Endothelial cell of umbilical vein (primary cell): ENCODE measurements around the gene PRSS21. TPM values are rescaled to one million over a fixed set of nuclear protein-coding genes. Genes with fewer than 3 reads are reported as not detected.

Experiments
- BruUV-seq: library from RNA; stranded (reverse); fragments of 400-500 nt; replicated peaks from 2 replicates; lab custom pipeline; 2021; lab: Mats Ljungman, UMichigan
- CTCF ChIA-PET: fragments of 300-600, 350-600 bp; sonication (Branson Sonifier 250); formaldehyde crosslinking; loops from one replicate; lab custom pipeline; 2021; ENCODE audit warnings: antibody characterized with exemption, inconsistent platforms; lab: Charles Lee
- POLR2A ChIA-PET: fragments of 300-600, 350-600 bp; sonication (Branson Sonifier 250); formaldehyde crosslinking; loops from one replicate; lab custom pipeline; 2021; ENCODE audit warnings: antibody characterized with exemption, inconsistent platforms; lab: Charles Lee
- DNase-seq: peaks from one replicate; pipeline ENCODE4 v3.0.0-alpha.2; 2011; ENCODE audit warnings: low read depth, low spot score
- FAIRE-seq: peaks from 2 replicates; lab custom pipeline; 2011; peaks lifted over from hg19 to GRCh38; lab: Jason Lieb, UNC
- H2AFZ ChIP-seq: 2 replicates; pipeline ENCODE4 v1.6.0; 2012; ENCODE audit warnings: low read depth, low read length, control low read depth, inconsistent platforms
- H3K27ac ChIP-seq: 2 replicates; pipeline ENCODE4 v1.5.1; 2011; ENCODE audit warnings: low read depth, mild to moderate bottlenecking, control low read depth, low read length, moderate library complexity; ENCODE audit not compliant: insufficient read depth
- H3K27me3 ChIP-seq, 2 experiments: 2 replicates each; pipeline versions ENCODE4 v1.6.0 to v1.6.1; 2011; ENCODE audit warnings: low read length in 2 of 2, mixed read lengths in 1 of 2; ENCODE audit not compliant: control insufficient read depth in 2 of 2, insufficient read depth in 2 of 2
- H3K36me3 ChIP-seq, 2 experiments: 2 replicates in 1 of 2; 3 replicates in 1 of 2; pipeline ENCODE4 v1.5.1; 2011; ENCODE audit warnings: low read length in 2 of 2, mild to moderate bottlenecking in 1 of 2, moderate library complexity in 1 of 2; ENCODE audit not compliant: control insufficient read depth in 2 of 2, insufficient read depth in 2 of 2; ENCODE audit errors: extremely low read depth in 1 of 2
- H3K4me1 ChIP-seq: 3 replicates; pipeline ENCODE4 v1.5.1; 2011; ENCODE audit warnings: mild to moderate bottlenecking, low read length; ENCODE audit not compliant: control insufficient read depth, insufficient read depth; ENCODE audit errors: extremely low read depth
- H3K4me2 ChIP-seq: 2 replicates; pipeline ENCODE4 v1.6.1; 2011; ENCODE audit warnings: low read length, control low read depth, mixed read lengths; ENCODE audit not compliant: insufficient read depth
- H3K4me3 ChIP-seq, 3 experiments: fragments of 200-600 bp in 1 of 3; sonication (generic), shearing (Covaris generic) in 1 of 3; replicated peaks in 1 of 3; 2 replicates each; pipeline ENCODE4 v1.5.1; 2011 to 2016; ENCODE audit warnings: control low read depth in 3 of 3, low read length in 3 of 3, mild to moderate bottlenecking in 2 of 3, inconsistent platforms in 1 of 3, low read depth in 1 of 3, moderate library complexity in 1 of 3; ENCODE audit not compliant: insufficient read depth in 1 of 3
- H3K79me2 ChIP-seq: 2 replicates; pipeline ENCODE4 v1.6.0; 2012; ENCODE audit warnings: low read length, inconsistent platforms; ENCODE audit not compliant: control insufficient read depth, insufficient read depth
- H3K9ac ChIP-seq: replicated peaks from 2 replicates; pipeline ENCODE3; 2011; ENCODE audit warnings: low read length, control low read depth; ENCODE audit not compliant: insufficient read depth; ENCODE audit errors: extremely low read depth
- H3K9me1 ChIP-seq: replicated peaks from 3 replicates; pipeline ENCODE4 v1.6.0; 2011; ENCODE audit warnings: mild to moderate bottlenecking, low read length; ENCODE audit not compliant: control insufficient read depth, insufficient read depth; ENCODE audit errors: extremely low read depth
- H3K9me3 ChIP-seq: replicated peaks from 2 replicates; pipeline ENCODE4 v1.5.1; 2012; ENCODE audit warnings: low read length, inconsistent platforms; ENCODE audit not compliant: control insufficient read depth, insufficient read depth
- H4K20me1 ChIP-seq: replicated peaks from 2 replicates; pipeline ENCODE3; 2011; ENCODE audit warnings: mild to moderate bottlenecking, low read length; ENCODE audit not compliant: control insufficient read depth, insufficient read depth; ENCODE audit errors: extremely low read depth
- CTCF ChIP-seq, 2 donors: IDR thresholded peaks; 1 replicate in 1 of 2; 2 replicates in 1 of 2; pipeline ENCODE4 v1.5.1; 2011; ENCODE audit warnings: low read length in 2 of 2, mild to moderate bottlenecking in 2 of 2, moderate library complexity in 2 of 2, control low read depth in 1 of 2, inconsistent platforms in 1 of 2, low read depth in 1 of 2; ENCODE audit not compliant: insufficient read depth in 1 of 2; ENCODE audit errors: extremely low read depth in 1 of 2
- EZH2 ChIP-seq: IDR thresholded peaks from 2 replicates; pipeline ENCODE4 v1.6.1; 2012; ENCODE audit warnings: borderline replicate concordance, low read depth, mild to moderate bottlenecking, moderate library complexity, low read length, inconsistent platforms; ENCODE audit not compliant: severe bottlenecking
- FOS ChIP-seq: IDR thresholded peaks from 2 replicates; pipeline ENCODE4 v1.6.1; 2011; ENCODE audit warnings: mild to moderate bottlenecking, low read length, moderate library complexity, borderline replicate concordance; ENCODE audit not compliant: insufficient read depth
- GATA2 ChIP-seq: IDR thresholded peaks from 2 replicates; pipeline ENCODE4 v1.7.0; 2011; ENCODE audit warnings: low read depth, mild to moderate bottlenecking, moderate library complexity, mixed read lengths, low read length; ENCODE audit not compliant: insufficient read length, insufficient read depth
- JUN ChIP-seq: IDR thresholded peaks from 2 replicates; pipeline ENCODE4 v1.6.1; 2011; ENCODE audit warnings: borderline replicate concordance, low read depth; ENCODE audit not compliant: insufficient read length, insufficient read depth
- MAX ChIP-seq: IDR thresholded peaks from 2 replicates; pipeline ENCODE4 v1.6.1; 2011; ENCODE audit not compliant: insufficient read depth, insufficient read length
- MYC ChIP-seq: IDR thresholded peaks from one replicate; pipeline ENCODE4 v1.6.1; 2011; ENCODE audit warnings: mild to moderate bottlenecking, low read depth, low read length
- POLR2A ChIP-seq: IDR thresholded peaks from 2 replicates; pipeline ENCODE4 v1.6.1; 2012; ENCODE audit warnings: low read depth, mild to moderate bottlenecking, control low read depth, low read length
- POLR2AphosphoS5 ChIP-seq: IDR thresholded peaks from 2 replicates; pipeline ENCODE4 v1.6.1; 2012; ENCODE audit warnings: low read depth, mild to moderate bottlenecking, control low read depth, low read length, moderate library complexity; ENCODE audit not compliant: insufficient read depth
- dilution Hi-C: fragments of 300-500 bp; cut with MboI; formaldehyde crosslinking; loops from one replicate; pipeline ENCODE4 v1.15.0; 2019; ENCODE audit warnings: low sequenced_read_pairs; ENCODE audit not compliant: extremely low pct_ligation_motif_present
- intact Hi-C: fragments of 100-400 bp; cut with micrococcal nuclease; formaldehyde crosslinking; loops from one replicate; pipeline ENCODE4 v1.10.0; 2022
- polyA plus RNA-seq, 4 experiments: library from polyadenylated mRNA; depleted of rRNA in 3 of 4; stranded (reverse) in 3 of 4; unstranded in 1 of 4; fragments of >200 nt; gene quantifications; 2 replicates each; pipeline versions ENCODE4 v1.2.1 to v1.2.3, GENCODE V29; 2011 to 2012; ENCODE audit warnings: missing spikeins in 1 of 4
- total RNA-seq: library from RNA; stranded (reverse); gene quantifications from 2 replicates; pipeline ENCODE4 v1.2.3, GENCODE V29; 2021

The PRSS21 gene
- total and polyA plus RNA-seq, 2 donors (not counting 3 experiments of a cell fraction or from before 2014, with no cell fraction given), result 0.28 TPM; not detected in 1

- no TSS peak for BruUV-seq
Observed at GRCh38 chr16:2786061-2786825, 30.8 kb upstream of the PRSS21 start.

More at GRCh38 chr16:2786061-2786825, 30.8 kb upstream of the PRSS21 start:
- dilution Hi-C loops, result no loop called here
- FAIRE-seq, result no peak
- H3K27ac ChIP-seq, result no peak overlapping the region
- ChIA-PET POLR2A (no interaction called here), CTCF (no interaction called here)
- TF ChIP-seq MAX (no peak), GATA2 (no peak), EZH2 (no peak), POLR2A (no peak), JUN (no peak), POLR2AphosphoS5 (no peak), FOS (no peak), MYC (no peak), CTCF (IDR thresholded peaks at IDR 0.05; ENCODE audit: extremely low read depth in 1 of 2, insufficient read depth in 1 of 2, low read depth in 1 of 2, low read length in 2 of 2) (no peak)
- no peak overlapping the region for H3K9ac ChIP-seq
- no peaks in the 10 kb centered on the region for H3K36me3 ChIP-seq
- no peak overlapping the region for H3K4me3 ChIP-seq
- intact Hi-C loops, result no loop called here
- H3K27me3 ChIP-seq, result peaks cover 10 to 18% of the 10 kb centered on the region in 2 experiments
- no peaks in the 10 kb centered on the region for H3K4me1 ChIP-seq
- no peaks in the 10 kb centered on the region for H3K9me3 ChIP-seq
- DNase-seq, result no peak
- no peaks in the 10 kb centered on the region for H3K79me2 ChIP-seq
- no peak overlapping the region for H3K4me2 ChIP-seq
- H3K9me1 ChIP-seq, result no peaks in the 10 kb centered on the region
- H4K20me1 ChIP-seq, result no peaks in the 10 kb centered on the region
- no peak overlapping the region for H2AFZ ChIP-seq
